ENCODE data around the gene LRP1B.
"Not testable (repeated sequence)": the region's sequence is repeated elsewhere in the genome, so short reads cannot be mapped to it uniquely, and the experiment has no call there.

Gene LRP1B

DNA sequence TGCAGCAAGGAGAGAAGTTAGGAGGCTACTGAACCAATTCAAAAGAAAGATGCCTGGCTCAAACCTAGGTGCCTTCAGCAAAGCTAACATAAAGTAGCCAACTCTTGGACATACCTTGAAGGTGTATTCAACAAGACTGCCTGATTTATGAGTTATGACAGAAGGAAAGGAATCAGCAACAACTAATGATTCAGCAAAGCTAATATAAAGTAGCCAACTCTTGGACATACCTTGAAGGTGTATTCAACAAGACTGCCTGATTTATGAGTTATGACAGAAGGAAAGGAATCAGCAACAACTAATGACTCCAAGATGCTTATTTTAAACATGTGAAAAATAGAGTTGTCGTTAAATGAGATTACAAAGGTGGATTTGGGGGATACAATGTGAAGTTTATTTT is 1786.5 kb downstream of the LRP1B start:
- DNase-seq (ENCODE audit: low spot score), result not testable (repeated sequence)

DNA sequence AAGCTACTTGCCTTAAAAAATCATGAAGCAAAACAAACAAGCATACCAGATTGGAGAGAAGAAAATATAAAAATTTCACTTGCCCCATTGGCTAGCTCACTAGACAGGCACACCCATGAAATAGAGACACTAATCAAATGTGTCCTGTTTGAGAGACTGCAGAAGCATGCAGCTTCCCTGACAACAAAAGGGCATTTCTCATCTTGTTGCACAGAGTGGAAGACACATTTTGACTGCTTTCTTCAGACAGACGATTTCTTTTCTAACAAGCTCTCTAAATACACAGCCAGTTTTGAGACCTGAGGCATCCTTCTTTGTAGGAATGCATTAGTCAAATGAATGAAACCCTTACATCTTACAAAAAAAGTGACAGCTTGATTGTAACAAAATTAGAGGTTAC is 1792.0 kb downstream of the LRP1B start:
- DNase-seq (ENCODE audit: low spot score), result no peak

DNA sequence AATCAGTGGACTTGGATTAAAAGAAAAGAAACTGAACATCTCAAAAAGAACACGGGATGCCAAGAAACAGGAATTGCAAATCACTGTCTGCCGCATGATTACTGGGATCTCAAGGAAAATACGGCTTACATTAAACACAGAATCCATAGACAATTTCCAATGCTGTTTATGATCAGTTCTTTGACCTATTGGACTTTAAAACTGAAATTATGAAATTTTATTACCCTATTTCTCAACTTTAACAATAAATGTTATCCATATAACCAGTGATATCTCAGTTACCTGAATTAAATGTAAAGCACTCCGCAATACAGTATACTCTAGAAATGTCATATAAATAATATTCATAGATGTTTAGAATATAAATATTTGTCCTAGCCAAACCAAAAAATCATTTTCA is 1793.8 kb downstream of the LRP1B start:
- no peak for DNase-seq (ENCODE audit: low spot score)

DNA sequence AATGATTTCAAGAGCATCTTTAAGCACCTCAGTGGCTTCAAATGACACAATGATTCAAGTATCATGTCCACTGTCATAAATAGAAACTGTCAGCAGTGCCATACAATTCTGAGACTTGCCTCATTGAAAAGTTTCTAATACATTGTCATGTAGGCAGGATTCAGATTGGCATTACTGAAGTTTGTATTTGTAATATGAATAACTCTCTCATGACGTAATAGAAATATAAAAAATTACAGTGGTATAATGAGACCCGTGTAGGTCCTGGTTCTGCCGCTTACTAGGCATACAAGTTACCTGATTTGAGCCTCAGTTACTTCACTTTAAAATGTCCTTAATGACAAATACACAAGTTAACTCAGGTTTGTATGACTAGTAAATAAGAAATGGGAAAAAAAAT is 1814.5 kb downstream of the LRP1B start:
- no peak for DNase-seq (ENCODE audit: low spot score)

DNA sequence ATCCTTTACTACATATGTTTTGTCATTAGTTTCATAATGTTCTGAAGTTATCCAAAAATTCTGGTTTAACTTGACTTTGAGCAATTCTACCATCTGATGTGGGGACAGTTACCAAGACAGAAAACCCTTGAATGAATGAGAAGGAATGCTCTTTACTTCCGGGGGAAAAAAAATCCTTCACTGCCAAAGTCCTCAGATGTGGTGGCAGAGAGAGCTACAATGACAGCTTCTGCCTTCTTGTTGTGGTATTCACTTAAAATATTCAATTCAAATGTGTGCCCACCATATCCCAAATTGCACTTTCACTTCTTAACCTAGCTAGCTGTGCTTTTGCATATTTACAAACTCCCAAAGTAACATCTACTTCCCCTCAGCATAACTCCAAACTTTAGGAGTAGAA is 1818.9 kb downstream of the LRP1B start:
- no peak for DNase-seq (ENCODE audit: low spot score)

DNA sequence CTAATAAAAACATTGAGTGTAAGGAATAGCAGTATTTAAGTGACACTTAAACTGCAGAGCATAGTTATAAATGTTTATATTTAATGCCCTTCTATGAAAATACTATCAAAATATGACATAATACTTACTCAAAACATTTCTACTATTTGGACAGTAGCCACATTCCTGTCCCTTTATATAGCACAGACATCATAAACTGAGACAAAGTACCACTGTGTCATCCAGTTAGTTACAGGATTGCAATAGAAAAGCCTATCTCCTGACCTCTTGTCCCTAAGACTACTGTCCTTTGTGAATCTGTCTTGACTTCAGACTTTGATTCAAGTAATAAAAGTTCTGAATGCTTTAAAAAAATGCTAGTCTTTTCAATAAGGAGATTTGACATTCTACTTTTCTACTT is 1822.1 kb downstream of the LRP1B start:
- DNase-seq (ENCODE audit: low spot score), result no peak

DNA sequence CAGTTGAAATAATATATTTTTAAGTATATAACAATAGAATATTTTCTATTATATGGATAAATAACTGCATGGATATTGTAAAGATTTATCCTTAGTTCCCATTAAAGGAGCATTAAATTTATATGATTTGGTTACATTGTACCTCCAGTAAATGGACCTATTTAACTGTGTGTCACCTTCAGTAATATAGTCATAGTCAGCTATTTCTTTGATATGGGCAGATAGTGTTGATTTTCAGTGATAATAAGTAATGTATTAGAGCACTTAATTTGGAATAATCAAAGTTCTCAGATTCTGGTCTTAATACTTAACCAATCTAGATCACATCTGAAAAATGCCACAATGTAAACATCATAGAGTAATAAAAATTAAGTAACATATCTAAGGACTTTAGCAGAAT is 1823.3 kb downstream of the LRP1B start:
- DNase-seq (ENCODE audit: low spot score), result no peak

DNA sequence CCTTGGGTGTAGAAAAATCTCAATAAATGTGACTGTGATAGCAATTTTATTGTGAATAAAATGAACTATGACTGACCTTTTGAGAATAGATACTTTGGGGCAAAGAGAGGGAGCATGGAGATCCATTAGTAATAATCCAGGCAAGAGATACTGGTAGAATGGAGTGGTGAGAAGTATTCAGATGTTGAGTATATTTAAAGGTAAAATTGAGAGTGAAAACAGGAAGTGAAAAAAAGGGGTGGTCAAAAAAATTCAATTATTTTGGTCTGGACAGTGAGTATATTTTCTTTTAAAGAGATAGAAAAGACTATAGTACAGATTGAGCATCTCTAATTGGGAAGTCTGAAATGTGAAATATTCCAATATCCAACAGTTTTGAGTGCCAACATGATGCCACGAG is 1835.0 kb downstream of the LRP1B start:
- DNase-seq (ENCODE audit: low spot score), result no peak

DNA sequence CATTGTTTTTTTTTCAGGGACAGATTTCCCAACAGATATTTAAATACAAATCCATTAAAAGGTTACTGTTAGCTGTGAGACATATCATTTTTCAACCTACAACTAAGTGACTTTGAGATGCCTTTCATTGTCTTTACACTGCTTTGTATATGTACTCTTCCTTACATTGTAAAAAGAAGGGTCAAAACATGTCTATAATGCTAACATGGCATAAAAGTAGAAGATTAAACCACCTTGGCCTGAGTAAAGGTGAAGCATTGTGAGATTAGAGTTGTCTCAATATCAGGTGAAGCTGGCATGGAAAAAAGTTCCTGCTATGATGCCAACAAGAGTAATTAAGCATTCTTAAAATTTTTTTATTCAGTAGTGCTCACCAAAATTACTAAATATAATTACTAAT is 1842.1 kb downstream of the LRP1B start:
- DNase-seq (ENCODE audit: low spot score), result no peak

DNA sequence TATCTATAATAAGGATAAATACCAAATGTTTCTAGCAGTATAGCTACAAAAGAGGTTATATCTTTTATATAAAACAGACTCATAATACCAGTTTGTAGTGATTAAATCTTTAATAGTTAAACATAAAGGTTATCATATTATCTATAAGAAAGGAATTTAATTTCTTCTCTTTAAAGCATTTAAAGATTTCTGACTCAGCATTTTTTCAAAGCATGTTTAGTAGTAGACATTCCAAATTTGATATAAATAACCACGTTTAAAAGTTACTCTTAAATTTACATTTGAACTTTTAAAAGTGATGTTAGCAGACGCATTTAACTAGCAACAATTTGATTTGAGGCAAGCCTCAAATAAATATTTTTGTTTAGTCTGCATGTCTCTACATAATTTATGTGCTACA is 1842.6 kb downstream of the LRP1B start:
- no peak for DNase-seq (ENCODE audit: low spot score)

DNA sequence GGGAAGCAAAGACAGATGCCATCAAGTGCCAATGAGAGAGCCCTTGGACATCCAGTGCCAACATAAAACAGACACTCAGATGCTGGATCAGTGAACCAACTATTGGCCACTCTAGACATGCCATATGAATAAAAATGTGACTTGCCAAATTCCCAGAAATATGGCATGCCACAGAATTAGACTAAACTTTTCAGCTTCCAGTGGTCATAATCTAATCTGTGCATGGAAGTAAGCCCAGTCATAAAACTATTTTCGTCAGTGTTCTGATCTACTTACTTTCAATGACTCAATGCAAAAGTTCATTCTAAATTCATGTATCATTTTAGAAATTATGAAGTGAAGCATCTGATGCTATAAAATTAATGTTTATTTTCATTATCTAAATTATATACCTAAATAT is 1844.4 kb downstream of the LRP1B start:
- DNase-seq (ENCODE audit: low spot score), result no peak

DNA sequence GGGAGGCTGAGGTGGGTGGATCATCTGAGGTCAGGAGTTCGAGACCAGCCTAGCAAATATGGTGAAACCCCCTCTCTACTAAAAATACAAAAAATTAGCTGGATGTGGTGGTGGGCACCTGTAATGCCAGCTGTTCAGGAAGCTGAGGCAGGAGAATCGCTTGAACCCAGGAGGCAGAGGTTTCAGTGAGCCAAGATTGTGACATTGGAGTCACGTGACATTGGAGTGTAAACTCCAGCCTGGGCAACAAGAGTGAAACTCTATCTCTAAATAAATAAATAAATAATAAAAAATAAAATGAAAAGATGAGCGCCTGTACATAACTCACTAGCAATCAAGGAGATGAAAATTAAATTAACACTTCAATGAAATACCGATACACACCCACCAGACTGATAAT is 1853.5 kb downstream of the LRP1B start:
- DNase-seq (ENCODE audit: low spot score), result not testable (repeated sequence)

DNA sequence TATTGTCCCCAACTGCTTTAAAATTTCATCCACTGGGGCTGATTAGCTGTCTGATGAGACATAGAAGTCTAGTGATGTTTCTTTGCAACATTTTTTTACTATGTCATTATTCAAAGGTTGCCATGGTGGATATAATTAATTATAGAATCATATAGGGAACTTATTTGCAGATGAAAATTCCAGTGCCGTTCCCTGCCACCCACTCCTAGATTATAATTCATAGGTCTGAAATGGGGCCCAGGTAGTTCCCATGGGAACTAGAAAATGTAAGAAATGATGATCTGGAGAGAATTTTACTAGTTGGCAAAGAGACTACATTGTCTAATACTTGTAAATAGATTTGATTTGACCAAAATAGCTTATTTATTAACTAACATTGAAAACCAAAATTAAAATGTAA is 1854.2 kb downstream of the LRP1B start:
- no peak for DNase-seq (ENCODE audit: low spot score)

DNA sequence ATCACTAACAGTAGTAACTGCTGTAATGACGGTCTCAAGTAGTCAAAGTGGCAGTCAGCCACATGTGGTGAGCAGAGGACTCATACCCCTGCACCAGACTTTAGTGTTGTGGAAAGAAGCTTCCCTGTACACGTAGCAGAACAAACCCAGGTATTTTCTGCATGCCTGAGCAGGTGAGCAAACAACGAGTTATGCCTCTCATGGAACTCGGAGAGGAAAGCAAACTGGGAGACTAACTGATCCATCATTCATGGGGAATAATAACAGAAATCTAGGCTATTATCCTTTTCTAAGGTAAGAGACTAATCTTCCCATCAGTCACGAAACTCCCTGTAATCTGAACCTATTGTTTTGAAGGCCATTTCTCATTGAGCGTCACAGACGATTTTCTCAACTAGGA is 1855.4 kb downstream of the LRP1B start:
- DNase-seq (ENCODE audit: low spot score), result no peak

DNA sequence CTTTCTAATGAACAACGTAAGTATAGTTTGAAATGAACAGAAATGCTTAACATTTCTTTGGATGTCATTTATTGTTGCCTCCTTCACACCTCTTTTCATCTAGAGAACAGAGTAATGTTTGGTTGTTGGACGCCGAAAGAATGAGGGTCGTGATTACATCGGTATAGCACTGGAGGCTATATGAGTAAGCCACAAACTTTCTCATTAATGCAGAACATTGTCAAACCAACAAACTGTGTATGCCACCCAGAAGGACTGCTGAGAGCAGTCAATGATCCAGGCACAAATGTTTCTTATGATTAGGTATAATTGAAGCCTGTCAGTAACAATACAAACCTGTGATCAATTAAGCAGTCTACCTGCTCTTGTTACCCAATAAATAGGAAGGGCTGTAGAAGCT is 1855.9 kb downstream of the LRP1B start:
- DNase-seq (ENCODE audit: low spot score), result no peak

DNA sequence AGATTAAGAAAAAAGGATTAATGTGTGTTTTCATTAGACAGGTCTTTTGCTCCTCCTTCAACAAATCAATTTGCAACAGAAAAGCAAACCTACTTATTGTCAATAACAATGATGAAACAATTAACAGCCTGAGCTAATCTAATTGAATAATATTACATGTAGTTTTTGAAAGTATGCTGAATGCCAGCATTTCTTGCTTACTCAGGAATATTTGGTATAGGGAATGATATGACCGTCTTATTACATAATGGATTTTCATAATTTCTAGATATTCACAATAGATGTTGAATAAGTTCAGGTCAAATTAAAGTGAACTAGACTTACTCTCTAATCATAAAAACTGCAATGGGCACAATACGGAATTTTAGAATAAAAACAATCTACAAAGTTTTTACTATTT is 1856.9 kb downstream of the LRP1B start:
- no peak for DNase-seq (ENCODE audit: low spot score)

DNA sequence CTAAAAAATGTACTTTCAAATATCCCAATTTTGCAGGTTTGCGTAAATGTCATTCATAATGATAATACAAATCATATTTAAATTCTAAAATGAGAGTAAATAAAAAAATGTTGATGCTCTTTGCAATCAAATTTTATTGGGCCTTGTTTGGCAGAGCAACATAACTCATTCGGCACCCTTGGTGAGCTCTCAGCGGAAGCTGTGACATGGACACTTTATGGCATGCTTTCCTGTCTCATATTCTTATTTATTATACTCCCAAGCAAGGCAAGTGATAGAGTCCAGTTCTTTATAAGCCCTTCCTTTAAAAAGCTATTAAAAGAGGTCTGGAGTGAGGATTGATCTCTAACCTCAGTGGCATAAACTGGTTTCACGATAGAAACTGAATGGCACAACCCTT is 1857.4 kb downstream of the LRP1B start:
- no peak for DNase-seq (ENCODE audit: low spot score)

DNA sequence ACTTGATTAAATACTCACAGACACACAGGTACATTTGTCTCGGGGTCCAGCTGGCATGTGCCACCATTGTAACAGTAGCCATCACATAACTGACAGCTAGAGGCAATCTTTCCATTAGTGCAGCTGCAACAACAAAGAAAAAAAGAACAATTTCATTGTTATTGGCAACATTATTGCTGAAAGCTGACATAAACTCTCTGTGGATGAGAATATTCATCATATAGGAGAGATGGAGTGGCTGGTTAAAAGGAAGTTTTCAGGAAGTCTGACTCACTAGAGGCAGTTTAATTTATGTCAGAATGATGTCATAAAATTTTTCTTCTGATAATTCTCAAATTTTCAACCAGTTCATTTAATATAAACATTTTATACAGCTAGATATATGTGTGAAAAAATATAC is 1860.6 kb downstream of the LRP1B start:
- no peak for DNase-seq (ENCODE audit: low spot score)

DNA sequence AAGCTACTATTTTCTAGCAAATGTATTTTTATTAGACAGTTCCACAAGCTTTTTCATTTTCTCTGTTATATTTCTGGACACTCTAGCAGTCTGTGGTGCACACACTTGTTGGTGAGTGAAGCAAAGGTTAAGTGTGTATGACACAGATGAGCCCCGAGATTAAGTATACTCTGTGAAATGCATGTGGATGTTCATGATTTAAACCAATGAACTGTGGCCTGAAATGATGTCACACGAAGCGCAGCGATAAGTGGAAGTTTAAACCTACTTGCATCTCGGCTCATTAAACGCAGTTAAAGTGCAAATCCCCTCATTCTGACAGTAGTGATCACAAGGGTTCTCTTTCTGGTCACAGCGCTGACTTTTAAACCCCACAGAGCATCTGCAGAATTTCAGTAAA is 1861.8 kb downstream of the LRP1B start:
- no peak for DNase-seq (ENCODE audit: low spot score)

DNA sequence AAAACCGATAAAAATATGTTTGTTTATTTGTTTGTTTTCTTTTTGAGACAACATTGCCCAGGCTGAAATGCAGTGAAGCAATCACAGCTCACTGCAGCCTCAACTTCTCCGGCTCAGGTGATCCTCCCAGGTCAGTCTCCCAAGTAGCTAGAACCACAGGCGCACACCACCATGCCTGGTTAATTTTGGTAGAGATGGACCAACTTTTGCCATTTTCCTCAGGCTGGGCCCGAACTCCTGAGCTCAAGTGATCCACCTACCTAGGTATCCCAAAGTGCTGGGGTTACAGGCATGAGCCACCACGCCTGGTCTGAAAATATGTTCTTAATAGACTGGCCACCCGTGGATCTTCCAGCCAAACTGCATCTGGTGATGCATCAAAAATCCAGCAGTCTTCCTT is 1867.9 kb downstream of the LRP1B start:
- DNase-seq (ENCODE audit: low spot score), result no peak

DNA sequence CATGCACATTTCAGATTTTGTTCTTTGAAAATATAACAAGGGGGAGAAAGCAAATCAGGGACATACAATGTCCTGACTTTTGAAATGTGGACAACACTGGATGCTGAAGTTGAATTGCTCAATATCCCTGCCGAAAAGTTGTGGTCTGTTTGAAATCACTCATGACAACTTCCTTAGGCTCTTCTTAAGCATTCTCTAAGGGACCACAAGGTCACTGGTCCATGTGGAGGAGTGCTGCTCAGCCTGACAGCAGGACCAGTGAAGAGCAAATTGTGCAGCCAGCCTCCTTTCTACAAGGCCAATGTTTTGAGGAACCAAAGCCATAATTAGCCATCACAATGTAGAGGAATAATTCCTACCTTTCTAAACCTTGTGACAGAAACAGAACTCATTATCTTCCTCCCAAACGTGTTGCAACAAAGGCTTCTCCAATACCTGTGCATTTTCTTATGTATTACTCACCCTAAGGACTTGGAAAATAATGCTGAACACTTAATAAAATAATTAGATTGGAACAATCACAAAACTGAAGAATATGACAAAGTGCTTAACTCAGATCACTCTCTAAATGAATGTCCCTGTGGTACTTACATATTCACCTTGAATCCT is 1873.0 kb downstream of the LRP1B start:
- DNase-seq (ENCODE audit: low spot score), result no peak

DNA sequence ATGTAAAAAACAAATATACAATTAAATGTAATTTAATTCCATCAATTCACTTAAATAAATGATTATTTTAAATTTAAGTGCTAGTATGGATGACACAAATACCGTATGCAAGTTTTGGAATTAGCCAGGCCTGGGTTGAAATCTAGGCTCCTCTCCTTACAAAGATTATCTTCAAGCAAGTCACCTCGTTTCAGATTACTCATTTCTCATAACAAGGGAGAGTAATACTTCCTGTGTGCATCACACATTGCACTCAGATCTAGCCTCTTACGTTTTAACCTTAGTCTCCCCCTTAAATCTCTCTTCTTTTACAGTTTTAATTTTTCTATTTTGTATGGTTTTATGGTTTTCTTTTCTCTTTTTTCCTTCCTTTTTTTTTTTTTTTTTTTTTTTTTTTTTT is 1874.7 kb downstream of the LRP1B start:
- DNase-seq (ENCODE audit: low spot score), result peak; percentile 43

DNA sequence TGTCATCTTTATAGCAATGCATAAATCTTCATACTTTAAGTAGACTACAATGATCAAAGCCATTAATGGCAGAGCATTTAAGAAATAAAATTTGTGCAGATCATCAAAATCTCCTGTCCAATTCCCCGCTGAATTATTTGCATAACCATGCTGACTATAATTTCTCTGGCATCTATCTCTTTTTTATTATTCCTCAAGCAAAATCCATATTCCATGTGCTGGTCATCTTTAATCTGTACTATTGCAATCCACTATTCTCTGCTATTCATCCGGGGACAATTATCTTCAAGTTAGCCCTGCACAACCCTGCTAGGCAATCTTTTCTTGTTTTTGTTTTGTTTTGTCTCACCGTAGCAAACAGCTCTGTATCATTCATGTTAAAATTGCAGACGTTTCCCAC is 1881.0 kb downstream of the LRP1B start:
- no peak for DNase-seq (ENCODE audit: low spot score)

DNA sequence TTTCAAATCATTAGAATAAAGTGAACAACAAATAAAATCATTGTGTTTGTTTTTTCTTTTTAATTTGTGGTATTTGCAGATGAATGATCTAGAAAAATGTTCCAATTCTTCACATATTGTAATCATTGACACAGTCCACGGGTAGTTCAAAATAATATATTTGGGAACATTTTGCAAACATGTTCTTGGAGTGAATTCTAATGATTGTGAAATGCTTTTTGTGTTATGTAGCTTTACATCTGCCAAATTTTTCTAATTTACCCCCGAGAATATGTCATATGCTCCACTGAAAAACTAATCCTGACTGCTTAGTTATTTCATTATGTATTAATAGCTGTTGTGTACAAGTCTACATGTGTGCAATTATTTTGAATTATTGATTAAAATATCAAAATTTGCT is 1882.2 kb downstream of the LRP1B start:
- no peak for DNase-seq (ENCODE audit: low spot score)
